NCI-H187 (cell line): ENCODE results near the gene TMEM45B.
A peak's percentile ranks its signal among the peaks of the same experiment; 100 is the strongest.
"Not testable (repeated sequence)": the region's sequence is repeated elsewhere in the genome, so short reads cannot be mapped to it uniquely, and the experiment has no call there.

Source experiments
- DNase-seq, 2 experiments: peaks; one replicate each; lab custom pipeline; 2025; lab: John Stamatoyannopoulos, UW

The TMEM45B gene

DNA sequence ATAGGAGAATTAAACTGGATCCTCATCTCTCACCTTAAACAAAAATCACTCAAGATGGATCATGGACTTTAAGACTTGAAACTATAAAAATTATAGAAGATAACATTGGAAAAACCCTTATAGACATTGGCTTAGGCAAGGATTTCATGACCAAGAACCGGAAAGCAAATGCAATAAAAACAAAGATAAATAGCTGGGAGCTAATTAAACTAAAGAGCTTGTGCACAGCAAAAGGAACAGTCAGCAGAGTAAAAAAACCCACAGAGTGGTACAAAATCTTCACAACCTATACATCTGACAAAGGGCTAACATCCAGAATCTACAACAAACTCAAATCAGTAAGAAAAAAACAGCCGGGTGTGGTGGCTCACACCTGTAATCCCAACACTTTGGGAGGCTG is 7.4 kb upstream of the TMEM45B start:
- DNase-seq: not testable (repeated sequence)

DNA sequence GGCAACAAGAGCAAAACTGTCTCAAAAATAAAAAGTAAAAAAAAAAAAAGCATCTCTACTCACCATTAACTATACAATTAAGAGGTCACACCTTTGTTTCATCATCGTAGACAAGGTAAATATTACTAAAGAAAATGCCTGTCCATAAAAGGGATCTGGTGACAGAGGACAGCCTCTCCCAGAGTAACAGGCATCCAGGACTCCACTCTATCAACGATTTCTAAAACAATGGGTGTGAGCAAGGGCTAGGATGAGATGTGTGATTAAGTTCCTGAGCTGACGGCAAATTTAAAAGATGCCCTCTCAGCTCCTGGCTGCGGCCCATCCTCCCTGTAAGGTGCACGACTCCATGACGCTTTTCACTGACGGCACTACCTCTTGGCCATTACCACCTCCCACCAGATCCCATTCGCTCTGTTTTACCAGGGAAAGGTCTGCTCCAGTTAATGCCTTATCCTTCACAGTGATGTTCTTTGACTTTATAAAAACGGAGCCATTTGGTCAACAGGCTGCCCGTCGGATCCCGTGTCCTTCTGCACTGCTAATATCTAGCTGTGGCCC is 2.3 kb upstream of the TMEM45B start:
- DNase-seq: no peak

DNA sequence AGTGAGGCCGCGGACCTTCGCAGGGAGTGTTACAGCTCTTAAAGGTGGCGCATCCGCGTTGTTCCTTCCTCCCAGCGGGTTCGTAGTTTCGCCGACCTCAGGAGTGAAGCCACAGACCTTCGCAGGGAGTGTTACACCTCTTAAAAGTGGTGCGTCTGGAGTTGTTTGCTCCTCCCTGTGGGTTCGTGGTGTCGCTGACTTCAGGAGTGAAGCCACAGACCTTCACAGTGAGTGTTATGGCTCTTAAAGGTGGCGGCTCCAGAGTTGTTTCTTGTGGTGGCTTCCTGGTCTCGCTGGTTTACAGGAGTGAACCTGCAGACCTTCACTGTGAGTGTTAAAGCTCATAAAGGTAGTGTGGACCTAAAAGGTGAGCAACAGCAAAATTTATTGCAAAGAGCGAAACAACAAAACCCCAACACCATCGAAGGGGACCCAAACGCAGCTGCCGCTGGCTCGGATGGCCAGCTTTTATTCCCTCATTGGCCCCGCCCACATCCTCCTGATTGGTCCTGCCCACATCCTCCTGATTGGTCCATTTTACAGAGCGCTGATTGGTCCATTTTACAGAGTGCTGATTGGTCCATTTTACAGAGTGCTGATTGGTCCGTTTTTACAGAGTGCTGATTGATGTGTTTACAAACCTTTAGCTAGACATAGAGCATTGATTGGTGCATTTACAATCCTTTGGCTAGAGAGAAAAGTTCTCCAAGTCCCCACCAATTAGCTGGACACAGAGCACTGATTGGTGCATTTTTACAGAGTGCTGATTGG is 1.2 kb upstream of the TMEM45B start:
- DNase-seq: no peak

DNA sequence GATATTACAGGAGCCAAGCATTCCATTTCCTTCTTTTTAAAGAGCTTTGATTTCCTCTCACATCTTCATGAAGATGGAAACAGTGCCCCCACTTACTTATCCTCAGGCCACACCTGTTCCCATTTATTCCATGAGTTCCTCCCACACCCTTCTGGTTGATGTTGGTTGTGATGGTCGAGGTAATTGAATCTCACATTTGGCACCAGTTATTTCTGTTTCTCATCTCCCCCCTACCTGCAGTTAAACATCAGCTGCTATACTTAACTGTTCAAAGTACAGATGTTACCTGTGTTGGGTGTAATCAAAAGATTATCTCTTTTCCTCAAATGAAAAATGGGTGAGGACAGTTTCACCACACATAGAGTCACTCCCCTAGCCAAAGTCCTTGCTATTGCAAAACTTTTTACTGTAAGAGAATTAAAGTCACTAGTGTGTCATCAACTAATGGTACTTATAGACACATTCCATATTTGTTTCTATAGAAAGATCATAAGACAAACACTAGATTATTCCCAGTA is 1.9 kb downstream of the TMEM45B start:
- no peak for DNase-seq

DNA sequence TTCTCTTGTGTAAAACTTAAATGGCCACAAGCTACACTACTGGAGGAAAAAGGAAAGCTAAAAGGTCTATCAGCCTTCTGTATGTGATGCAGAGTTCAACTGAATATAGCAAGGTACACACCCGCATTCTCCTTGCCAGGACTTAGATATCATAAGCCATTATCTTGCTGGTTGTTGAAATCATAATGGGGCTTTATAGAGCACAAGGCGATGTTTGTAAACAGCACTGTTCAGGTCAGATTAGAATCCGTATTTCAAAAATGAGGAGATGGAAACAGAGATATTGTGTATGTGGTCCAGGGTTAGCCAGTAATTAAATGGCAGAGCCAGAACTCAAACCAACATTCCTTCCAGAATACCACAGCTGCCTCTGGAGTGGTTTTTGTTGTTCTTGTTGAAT is 2.6 kb downstream of the TMEM45B start:
- not testable (repeated sequence) for DNase-seq

DNA sequence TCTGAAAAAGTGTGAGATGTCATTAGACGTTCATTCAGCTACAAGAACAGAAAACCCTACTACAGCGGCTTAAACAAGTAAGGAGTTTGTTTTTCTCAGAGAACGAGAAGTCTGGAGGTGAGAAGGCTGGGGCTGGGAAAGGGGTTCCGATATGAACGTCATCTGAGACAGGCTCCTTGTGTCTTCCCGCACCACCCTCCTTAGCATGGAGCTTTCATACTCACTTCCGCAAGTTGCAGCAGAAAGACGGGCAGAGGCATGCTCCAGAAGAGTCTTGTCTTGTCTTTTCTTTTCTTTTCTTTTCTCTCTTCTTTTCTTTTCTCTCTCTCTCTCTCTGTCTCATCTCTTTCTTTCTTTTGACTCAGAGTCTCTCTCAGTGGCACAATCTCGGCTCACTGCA is 3.6 kb downstream of the TMEM45B start:
- DNase-seq: no peak

DNA sequence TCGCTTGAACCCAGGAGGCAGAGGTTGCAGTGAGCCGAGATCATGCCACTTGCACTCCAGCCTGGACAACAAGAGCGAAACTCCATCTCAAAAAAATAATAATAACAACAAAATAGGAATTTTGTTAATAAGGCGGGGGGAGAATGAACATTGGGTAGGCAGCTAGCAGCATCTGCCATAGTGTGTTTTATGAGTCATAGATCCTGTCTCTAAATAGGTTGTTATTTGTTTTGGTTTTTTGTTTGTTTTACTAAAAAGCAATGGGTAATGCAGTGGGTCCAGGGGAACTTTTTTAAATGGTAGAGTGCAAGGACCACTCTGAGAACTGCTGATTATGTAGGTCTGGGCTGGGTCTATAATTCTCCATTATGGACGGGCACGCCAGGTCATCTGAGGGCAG is 4.6 kb downstream of the TMEM45B start:
- DNase-seq: not testable (repeated sequence)

DNA sequence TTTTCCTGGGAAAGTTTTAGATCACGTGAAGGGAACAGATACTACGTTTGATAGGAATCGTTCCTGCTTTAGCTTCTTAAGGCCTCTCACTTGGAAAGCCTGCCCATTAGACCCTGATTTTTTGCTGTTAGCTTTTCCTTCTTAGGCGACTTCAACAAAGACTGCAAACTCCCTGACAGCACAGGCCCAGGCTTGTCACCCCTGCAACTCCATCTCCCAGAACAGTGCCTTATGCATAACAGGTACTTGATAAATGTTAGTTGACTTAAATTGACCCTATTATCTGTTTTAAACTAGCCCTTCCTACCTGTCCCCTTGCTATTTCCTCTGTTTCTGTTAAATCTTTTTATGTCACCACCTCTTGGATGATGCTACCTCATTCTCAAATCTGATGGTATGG is 7.6 kb downstream of the TMEM45B start:
- not testable (repeated sequence) for DNase-seq

DNA sequence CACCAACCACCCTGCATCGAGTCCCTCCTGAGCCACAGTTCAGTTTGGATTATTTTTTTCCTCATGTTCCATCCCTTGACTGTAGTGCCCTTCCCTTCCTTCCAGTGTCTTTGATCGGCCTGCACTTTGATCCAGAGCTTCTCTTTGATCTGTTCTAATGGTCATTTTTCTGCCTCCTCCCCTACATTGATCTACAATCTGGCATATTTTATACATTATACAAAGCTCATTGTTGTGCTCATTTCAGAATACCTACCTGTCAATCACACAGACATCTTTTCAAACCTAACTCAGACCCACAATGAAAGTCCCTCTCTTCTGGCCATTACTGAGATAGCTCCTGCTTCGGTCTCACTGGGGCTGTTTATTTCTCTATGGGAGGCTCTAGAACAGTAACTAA is 8.2 kb downstream of the TMEM45B start:
- DNase-seq: not testable (repeated sequence)

DNA sequence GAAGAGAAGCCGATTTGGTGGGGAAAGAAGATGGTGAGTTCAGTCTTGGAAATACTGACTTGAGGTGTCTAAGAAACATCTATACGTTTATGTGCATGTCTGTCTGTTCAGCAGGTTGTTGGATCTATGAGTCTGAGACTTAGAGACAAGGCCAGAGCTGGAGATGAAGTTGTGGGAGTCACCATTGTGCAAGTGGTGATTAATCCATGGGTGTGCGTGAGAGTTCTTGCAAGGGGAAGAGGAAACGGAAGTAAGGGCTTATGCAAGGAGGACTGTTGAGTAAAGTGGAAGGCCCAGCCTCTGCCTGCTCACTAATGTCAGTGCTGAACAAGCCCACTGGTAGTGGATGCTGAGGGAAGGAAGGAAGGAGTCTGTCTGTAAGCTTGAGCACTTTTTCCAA is 9.7 kb downstream of the TMEM45B start:
- no peak for DNase-seq

DNA sequence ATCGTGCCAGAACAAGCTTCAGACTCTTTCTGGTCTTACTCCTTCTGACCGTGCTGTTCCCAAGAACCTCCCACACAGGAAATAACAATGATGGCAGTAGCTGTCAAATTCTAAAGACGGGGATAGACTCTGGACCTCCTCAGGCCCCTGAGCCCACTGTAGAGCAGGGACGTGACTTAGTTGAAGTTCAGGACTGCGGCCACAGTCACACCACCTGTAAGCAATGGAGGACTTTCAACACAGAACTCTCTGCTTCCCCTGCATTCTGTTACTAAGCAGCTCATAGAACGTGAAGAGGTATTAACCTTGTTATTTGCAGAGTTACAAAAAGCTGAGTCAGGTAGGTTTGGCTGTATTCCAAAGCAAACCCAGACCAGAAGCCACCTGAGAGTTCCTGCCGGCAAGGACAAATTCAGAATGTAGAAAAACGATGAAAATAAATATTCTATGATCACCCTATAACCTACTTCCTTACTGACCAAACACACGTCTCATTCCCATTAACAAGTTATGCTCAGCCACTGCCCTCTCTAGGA is 12.7 kb downstream of the TMEM45B start:
- DNase-seq: no peak

DNA sequence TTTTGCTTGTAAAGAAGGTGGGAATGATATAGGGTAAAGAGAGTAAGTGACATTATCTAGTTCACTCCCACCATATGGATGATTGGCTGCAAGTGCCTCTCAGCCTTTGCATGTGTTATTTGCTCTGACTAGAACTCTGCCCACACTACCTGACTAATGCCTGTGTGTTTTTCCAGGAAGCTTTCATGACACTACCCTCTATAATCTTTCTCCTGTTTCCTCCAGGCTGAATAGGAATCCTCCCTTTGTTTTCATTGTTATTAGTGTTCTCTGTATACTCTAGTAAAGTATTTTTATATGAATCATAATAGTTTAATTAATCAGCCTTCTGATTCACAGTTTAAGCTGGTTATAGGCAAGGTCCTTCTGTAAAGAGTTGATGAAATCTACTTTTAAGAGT is 13.8 kb downstream of the TMEM45B start:
- DNase-seq: not testable (repeated sequence)

DNA sequence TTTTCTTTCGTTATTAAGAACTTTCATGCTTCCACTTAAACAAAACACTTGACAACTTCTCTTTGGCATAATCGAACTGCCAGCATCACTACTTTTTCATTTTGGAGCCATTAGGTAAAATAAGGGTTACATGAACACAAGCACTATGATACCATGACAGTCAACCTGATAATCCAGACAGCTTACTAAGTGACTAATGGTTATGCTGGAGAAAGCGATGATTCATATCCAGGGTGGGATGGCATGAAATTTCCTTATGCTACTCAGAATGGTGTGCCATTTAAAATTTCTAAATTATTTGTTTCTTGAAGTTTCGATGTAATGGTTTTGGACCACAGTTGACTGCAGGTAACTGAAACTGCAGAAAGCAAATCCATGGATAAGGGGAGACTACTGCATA is 15.6 kb downstream of the TMEM45B start:
- DNase-seq: not testable (repeated sequence)

DNA sequence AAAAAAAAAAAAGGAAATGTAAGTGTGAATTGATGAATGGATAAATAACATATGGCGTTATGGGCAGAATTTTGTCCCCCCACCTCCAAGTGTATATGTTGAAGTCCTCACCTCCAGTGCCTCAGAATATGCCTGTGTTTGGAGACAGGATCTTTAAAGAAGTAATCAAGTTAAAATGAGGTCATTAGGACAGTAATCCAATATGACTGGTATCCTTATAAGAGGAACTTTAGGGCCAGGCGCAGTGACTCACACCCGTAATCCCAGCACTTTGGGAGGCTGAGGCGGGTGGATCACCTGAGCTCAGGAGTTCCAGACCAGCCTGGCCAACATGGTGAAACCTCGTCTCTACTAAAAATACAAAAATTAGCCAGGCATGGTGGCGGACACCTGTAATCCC is 17.6 kb downstream of the TMEM45B start:
- DNase-seq: not testable (repeated sequence)

DNA sequence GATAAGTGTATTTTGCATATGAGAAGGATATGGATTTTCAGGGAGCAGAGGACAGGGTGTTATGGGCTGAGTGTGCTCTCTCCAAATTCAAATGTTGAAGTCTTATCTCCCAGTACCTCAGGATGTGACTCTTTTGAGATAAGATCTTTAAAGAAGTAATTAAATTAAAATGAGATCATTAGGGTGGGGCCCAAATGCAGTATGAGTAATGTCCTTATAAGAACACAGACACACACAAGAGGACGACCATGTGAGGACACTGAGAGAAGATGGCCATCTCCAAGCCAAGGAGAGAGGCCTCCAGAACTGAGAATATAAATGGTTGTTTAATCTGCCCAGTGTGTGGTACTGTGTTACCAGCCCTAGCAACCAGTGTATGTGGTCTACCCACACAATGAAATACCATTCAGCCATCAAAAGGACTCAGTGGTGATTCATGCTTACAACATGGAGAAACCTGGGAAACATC is 20.8 kb downstream of the TMEM45B start:
- DNase-seq: not testable (repeated sequence)

DNA sequence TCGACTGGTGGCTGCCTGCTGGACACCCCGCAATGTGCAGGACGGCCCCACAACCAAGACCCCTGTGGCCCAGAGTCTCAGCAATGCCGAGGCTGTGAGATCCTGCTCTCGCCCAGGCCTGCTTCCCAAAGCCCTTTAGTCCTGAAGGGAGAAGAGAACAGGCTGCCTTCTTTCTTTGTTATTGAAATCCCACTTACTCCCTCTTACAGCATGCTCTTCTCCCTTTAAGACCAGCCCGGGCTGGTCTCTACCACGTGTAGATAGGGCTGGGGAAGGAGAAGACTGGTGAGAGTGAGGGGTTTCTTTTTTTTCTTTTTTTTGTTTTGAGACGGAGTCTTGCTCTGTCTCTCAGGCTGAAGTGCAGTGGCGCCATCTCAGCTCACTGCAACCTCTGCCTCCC is 21.3 kb downstream of the TMEM45B start:
- DNase-seq: no peak

DNA sequence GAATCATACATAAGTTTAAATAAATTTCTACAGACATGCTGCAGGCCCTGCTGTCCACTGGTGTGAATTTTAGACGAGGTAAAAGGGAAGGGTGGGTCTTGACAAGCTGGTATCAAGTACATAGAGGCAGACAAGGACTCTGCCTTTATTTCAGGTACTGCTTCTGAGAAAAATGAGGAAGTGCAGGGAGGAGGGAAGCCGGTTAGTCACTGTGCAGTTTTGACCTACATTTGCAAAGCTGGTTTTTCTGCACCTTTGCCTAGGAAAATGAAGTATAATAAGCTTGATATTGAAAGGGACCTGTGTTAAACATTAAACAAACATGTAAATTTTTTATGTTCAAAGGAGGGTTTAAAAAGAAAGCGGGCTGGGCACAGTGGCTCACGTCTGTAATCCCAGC is 24.6 kb downstream of the TMEM45B start:
- DNase-seq: no peak

DNA sequence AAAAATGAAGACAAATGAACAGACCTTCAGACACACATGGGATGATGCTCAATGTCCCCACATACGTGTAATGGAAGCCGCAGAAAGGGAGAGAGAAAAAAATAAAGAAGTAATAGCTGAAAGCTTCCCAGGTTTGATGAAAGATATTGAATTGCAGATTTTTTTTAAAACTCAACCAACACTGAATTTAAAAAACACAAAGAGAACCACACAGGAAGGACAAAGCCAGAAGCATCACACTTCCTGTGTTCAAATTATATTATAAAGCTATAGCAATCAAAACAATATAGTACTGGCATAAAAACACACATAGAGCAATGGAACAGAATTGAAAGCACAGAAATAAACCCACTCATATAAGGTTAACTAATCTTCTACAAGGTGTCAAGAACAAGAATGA is 26.5 kb downstream of the TMEM45B start:
- no peak for DNase-seq

DNA sequence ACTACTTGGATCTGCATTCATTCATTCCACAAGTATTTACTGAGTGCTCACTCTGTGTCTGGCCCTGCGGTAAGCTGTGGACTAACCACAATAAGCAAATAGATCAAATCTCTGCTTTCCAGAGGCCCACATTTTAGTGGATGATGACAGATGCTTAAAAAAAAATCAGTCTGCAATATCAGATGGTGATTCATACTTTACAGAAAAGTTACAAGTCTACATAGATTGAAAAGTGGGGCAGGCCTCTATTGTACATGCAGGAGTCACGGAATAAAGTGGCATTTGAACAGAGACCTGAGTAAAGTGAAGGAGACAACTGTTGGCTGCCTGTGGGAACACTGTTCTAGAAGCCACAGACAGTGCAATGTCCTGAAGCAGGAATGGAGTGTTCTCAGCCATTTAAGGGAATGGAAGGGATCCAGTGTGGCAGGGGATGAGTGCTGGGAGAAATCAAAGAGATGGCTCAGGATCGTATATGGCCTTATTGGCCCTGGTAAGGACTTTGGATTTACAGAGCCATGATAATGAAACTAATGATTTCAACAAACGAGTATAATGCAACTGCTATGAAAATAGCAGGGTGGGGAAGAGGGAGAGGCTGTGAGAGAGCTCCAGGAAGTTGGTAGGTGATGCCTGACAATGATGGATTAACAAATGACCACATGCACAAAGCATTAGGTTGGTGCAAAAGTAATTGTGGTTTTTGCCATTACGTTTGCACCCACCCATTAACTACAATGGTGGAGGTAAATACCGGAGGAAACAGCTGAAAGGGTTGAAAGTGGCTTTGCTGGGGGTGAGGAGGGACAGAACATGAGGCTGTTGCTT is 31.1 kb downstream of the TMEM45B start:
- peak; percentile 29 to 58 for DNase-seq

DNA sequence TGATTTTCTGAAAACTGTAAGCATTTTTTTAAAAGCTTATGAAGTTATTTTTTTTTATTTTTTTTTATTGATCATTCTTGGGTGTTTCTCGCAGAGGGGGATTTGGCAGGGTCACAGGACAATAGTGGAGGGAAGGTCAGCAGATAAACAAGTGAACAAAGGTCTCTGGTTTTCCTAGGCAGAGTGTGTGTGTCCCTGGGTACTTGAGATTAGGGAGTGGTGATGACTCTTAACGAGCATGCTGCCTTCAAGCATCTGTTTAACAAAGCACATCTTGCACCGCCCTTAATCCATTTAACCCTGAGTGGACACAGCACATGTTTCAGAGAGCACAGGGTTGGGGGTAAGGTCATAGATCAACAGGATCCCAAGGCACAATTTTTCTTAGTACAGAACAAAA is 31.7 kb downstream of the TMEM45B start:
- not testable (repeated sequence) for DNase-seq

DNA sequence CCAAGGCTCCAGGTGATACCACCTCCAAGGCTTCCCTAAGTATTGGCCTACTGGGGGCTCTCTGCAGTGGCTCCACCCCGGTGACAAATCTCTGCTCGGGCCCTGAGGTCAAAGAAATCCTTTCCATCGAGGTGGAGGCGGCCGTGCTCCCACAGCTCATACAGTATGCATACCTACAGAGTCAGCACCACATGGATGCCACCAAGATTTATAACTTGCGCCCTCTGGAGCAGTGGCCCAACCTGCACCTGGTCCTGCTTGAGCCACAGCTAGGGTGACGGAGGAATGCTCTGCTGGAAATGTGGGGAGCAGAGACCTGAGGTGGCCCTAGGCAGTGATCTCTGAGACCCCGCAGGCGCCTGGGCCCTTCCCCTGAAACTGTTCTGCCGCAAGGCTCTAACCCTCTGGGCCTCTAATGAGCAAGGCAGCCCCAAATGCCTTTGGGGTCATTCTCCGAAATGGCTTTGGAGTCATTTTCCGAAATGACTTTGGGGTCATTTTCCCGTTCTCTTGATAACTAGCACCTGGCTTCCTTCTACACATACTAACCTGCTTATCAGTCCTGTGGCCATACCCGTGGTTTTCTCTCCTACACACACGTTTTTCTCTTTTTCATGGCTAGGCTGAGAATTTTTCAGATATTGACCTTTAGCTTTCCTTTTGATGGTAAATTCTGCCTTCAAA is 33.9 kb downstream of the TMEM45B start:
- no peak for DNase-seq
